HG03025 (cell line): Measurements from ENCODE around the gene TTPAL.

Experiments used
- ATAC-seq: cut with Tn5 transposase; IDR thresholded peaks from one replicate; pipeline ENCODE4 v1.9.1; 2021; ENCODE audit warnings: mild to moderate bottlenecking, moderate library complexity; ENCODE audit not compliant: unreplicated experiment, low FRiP score

Gene TTPAL

GRCh38 chr20:44439318-44439717 is 36.4 kb upstream of the TTPAL start:
- ATAC-seq, result no peak

DNA sequence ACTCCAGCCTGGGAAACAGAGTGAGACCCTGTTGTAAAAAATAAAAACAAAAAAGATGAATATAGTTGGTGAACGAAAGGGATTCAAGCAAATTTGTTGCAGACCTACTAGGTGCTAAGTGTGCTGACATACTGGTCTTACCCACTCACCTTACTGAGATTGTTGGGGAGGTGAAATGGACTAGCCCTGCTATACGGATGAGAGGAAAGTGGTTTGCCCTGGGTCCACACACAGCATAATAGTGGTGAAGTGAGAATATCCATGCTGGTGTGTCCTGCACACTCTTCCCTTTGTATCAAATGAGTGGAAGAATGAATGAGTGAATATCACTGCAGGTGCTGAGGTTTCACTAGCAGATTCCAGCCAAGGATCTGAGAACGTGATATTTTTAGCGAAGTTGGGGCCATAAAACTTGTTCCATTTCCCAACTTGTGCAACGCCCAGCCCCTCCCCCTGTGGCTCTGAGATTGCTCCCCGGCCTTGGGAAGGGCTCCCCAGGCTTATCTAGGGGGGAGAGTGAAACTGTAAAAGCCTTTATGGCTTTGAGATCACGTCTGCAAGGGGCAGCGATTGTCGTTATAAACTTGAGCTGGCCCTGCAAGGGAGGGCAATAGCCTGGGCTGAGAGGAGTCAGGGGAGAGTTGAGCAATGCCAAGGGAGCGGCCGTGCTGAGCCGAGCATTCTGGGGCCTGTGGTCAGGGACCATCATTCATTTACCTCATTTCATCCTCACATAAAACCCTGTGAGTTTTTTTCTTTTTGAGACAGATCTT is 33.2 kb upstream of the TTPAL start:
- ATAC-seq, result no peak

- no peak for ATAC-seq
These were observed 29.6 kb upstream of the TTPAL start for GRCh38 chr20:44445742-44446710.

GRCh38 chr20:44447827-44448419 is 27.8 kb upstream of the TTPAL start:
- ATAC-seq, result no peak

GRCh38 chr20:44448753-44449546 is 26.7 kb upstream of the TTPAL start:
- ATAC-seq, result no peak

DNA sequence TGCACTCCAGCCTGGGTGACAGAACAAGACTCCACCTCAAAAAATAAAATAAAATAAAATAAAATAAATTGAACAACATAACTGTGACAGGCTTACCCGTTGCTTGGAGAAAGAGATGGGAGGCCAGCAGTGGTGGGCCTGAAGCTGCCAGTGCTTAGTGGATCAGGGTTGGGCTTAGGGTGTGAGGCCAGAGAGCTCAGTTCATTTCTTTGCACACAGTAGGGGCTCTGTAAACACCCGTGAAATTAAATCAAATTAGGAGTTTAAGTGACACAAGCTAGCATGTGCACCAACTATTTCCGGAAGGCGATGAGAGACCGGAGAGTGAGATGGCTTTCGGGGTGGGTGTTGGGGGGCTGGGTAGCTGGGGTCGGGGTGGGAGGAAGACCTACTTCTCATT is 25.8 kb upstream of the TTPAL start:
- ATAC-seq, result no peak

- no peak for ATAC-seq
These were observed 25.3 kb upstream of the TTPAL start for GRCh38 chr20:44450281-44450889.

DNA sequence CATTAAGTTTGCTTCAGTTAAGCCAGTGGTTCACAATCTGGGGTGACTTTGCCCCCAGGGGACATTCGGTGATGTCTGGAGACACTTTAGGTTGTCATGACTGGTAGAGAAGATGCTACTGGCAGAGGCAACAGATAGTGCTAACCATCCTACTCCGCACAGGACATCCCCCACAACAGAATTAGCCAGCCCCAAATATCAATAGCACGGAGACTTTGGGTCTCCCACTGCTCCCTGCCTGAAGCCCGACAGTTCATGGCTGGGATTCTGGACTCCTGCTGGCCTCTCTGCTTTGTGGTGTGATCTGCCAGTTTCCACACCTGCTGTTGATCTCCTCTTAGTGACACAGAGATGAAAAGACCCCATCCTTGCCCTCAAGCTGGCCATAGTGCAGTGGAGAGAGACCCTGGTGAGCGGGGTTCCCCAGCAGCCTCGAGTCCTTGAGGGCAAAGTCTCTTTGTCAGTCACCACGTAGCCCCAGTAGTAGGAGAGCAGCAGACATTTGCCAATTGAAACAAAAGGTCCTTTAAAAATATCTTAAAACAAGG is 24.7 kb upstream of the TTPAL start:
- no peak for ATAC-seq

DNA sequence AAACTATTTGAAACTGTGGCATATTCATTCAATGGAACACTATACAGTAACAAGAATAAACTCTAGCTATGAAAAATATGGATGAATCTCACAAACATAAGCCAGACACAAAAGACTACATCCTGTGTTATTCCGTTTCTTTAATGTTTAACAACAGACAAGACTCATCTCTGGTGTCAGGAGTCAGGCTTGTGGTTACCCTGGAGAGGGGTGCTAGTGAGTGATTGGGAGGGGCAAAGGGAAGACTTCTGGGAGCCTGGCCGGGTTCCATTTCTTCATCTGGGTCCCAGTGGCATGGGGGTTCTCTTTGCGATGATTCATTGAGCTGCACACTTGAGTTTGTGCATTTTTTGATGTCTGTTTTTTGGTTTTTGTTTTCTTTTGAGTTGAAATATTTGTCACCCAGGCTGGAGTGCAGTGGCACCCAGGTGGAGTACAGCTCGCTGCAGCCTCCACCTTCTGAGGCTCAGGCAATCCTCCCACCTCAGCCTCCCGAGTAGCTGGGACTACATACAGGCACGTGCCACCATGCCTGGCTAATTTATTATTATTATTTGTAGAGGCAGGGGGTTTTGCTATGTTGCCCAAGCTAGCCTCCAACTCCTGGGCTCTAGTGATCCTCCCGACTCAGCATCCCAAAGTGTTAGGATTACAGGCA is 21.2 kb upstream of the TTPAL start:
- no peak for ATAC-seq

- no peak for ATAC-seq
These were observed 20.5 kb upstream of the TTPAL start for GRCh38 chr20:44455126-44455525.

GRCh38 chr20:44456611-44457010 is 19.1 kb upstream of the TTPAL start:
- no peak for ATAC-seq

DNA sequence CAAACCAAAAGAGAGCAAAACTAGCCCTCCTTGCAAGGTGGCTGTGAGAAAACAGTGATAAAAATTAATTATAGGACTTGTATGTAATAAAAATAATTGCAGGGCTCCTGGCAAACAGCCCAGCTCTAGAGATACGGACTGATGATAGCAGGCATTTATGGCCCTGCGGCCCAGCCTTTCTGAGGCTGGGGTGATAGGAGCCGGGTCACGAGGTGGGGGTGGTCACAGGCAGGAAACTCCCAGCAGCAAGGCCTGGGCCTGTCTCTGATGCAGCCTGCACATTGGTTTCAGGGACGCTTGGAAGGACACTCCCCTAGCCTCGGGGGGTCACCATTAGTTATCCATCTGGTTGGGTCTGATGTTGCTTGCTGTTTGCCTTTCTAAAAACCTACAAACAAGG is 18.7 kb upstream of the TTPAL start:
- ATAC-seq, result no peak

DNA sequence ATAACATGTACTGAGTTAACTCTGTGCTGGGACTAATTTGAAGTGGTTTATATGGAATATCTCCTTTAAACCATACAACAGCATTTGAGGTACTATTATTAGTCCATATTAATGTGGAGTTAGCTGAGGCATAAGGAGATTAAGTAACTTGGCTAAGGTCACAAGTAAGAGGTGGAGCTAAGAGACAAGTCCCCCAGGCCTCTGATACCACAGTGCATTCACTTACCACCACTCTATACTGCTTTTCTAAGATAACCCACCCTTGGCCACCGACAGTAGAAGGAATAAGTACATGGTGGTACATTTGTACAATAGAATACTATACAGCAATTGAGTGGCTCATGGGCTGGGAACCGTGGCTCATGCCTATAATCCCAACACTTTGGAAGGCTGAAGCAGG is 16.4 kb upstream of the TTPAL start:
- no peak for ATAC-seq

DNA sequence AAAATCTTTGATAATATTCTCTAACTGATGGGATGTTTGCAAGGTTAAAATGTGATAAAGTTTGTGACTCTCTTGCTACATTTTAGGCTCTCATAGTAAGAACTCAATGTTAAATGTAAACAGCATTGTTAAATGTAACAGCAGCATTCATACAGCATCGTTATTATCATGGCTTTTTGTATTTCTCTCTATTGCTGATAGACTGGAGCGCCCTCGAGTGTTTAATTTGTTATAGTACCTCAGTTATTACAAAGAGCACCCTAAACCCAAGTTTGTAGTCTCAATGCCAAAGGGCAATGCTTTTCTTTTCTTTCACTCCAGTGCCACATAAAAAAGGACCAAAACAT is 14.9 kb upstream of the TTPAL start:
- no peak for ATAC-seq

DNA sequence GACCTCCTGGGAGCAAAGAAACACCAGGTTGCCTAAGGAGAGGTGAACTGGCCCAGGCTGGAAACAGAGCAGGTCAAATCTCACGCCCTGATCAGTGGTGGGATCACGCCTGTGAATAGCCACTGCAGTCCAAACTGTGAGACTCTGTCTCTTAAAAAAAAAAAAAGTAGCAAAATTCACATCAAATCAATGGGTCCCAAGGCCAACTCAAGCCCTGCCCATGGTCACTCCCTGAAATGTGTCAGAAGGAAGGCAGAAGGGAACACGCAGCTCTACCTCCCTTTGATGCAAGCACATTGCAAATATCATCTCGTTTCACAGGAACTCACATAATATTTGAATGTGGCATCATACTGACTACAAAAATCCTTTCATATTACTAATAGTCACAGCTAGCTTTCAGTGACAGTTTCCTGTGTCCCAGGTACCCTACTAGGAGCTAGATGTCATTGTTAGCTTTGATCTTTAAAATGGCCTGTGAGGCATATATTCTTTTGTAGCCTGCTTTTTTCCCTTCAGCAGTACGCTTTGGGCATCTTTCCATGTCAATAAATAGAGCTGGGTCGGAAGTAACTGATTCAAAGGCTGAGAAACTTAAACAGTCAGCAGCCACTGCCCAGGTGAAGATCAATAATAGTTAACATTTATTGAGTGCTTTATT is 14.4 kb upstream of the TTPAL start:
- no peak for ATAC-seq

- ATAC-seq, result no peak
These were observed 13.9 kb upstream of the TTPAL start for GRCh38 chr20:44461803-44462174.

GRCh38 chr20:44463466-44463865 is 12.2 kb upstream of the TTPAL start:
- ATAC-seq, result no peak

- ATAC-seq, result no peak
These were observed 11.2 kb upstream of the TTPAL start for GRCh38 chr20:44464514-44464913.

DNA sequence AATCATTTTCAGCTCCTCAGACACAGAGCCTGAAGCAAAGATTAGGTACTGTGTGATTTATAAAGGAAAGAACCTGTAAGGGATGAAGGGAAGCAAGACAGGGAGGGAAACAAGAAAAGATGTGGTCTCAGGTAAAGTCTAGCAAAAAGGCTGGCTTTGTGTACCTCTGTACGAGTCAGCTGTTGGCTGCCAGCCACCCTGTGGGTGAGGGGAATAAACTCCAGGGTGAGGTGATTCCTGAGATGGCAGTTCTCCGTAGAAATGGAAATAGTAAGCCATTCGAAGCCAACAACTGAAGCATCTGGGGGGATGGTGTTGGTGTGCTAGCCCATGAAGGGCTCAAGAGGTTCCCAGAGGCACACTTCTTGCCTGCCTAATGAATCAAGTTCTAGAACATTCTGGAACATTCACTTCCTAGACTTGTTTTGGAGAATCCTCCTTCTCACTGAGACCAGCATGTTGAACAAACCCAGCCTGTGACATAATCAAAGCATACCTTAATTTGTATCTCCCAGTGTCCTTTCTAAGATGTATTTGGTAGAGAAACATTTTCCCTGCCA is 10.6 kb upstream of the TTPAL start:
- no peak for ATAC-seq
